A673 (cell line): ENCODE results near the gene CCDC85B. TPM values are rescaled to one million over a fixed set of nuclear protein-coding genes. Genes with fewer than 3 reads are reported as not detected.

ENCODE experiments used
- BruUV-seq: library from RNA; stranded (reverse); fragments of 400-500 nt; replicated peaks from 2 replicates; lab custom pipeline; 2021; lab: Mats Ljungman, UMichigan
- CTCF ChIA-PET: fragments of 300-600 bp; sonication (Branson Sonifier 250); formaldehyde crosslinking; loops from one replicate; lab custom pipeline; 2022; ENCODE audit warnings: antibody characterized with exemption; lab: Charles Lee
- POLR2A ChIA-PET: fragments of 300-600 bp; sonication (Branson Sonifier 250); formaldehyde crosslinking; loops from one replicate; lab custom pipeline; 2022; ENCODE audit warnings: antibody characterized with exemption; ENCODE audit not compliant: low non-redundant PET; lab: Charles Lee
- DNase-seq: peaks from one replicate; pipeline ENCODE4 v3.0.0-alpha.2; 2015; ENCODE audit warnings: low spot score
- H3K27ac ChIP-seq: fragments of 200-600 bp; sonication (generic); 2 replicates; pipeline ENCODE4 v1.5.1; 2016; ENCODE audit warnings: mixed run types, low read depth, mild to moderate bottlenecking, mixed read lengths, antibody characterized with exemption, low read length; ENCODE audit not compliant: poor library complexity, severe bottlenecking
- H3K27me3 ChIP-seq: fragments of 200-600 bp; sonication (generic); replicated peaks from 2 replicates; pipeline ENCODE4 v1.6.1; 2017; ENCODE audit warnings: mixed run types, low read depth, mild to moderate bottlenecking, mixed read lengths, antibody characterized with exemption, low read length; ENCODE audit not compliant: insufficient read depth, poor library complexity
- H3K36me3 ChIP-seq: fragments of 200-600 bp; sonication (generic); 2 replicates; pipeline ENCODE4 v1.6.1; 2016; ENCODE audit warnings: mixed run types, mild to moderate bottlenecking, mixed read lengths, antibody characterized with exemption, low read length; ENCODE audit not compliant: insufficient read depth, poor library complexity, severe bottlenecking
- H3K4me1 ChIP-seq: fragments of 200-600 bp; sonication (generic); 2 replicates; pipeline ENCODE4 v1.6.1; 2017; ENCODE audit warnings: mixed run types, mild to moderate bottlenecking, mixed read lengths, antibody characterized with exemption, low read length; ENCODE audit not compliant: insufficient read depth, poor library complexity, severe bottlenecking
- H3K4me3 ChIP-seq: fragments of 200-600 bp; sonication (generic); 2 replicates; pipeline ENCODE4 v1.5.1; 2016; ENCODE audit warnings: low read depth, mixed run types, mild to moderate bottlenecking, mixed read lengths, low read length; ENCODE audit not compliant: poor library complexity, severe bottlenecking
- H3K9me3 ChIP-seq: fragments of 200-600 bp; sonication (generic); 2 replicates; pipeline ENCODE4 v1.6.1; 2016; ENCODE audit warnings: mixed run types, low read depth, mild to moderate bottlenecking, mixed read lengths, antibody characterized with exemption, low read length; ENCODE audit not compliant: poor library complexity, severe bottlenecking
- CTCF ChIP-seq: fragments of 300-800, 200-600 bp; sonication (generic); conservative IDR thresholded peaks from 2 replicates; pipeline ENCODE4 v1.5.1; 2017; ENCODE audit warnings: low read depth, mild to moderate bottlenecking, antibody characterized with exemption, low read length, moderate library complexity, mixed read lengths
- EZH2 ChIP-seq: fragments of 200-600 bp; sonication (generic); IDR thresholded peaks from 2 replicates; pipeline ENCODE4 v1.6.1; 2017; ENCODE audit warnings: borderline replicate concordance, low read depth, mild to moderate bottlenecking, mixed read lengths, antibody characterized with exemption, low read length; ENCODE audit not compliant: poor library complexity, severe bottlenecking
- intact Hi-C: fragments of 100-400 bp; cut with micrococcal nuclease; formaldehyde crosslinking; loops from one replicate; pipeline ENCODE4 v1.10.0; 2022; ENCODE audit not compliant: unreplicated experiment
- total RNA-seq: library from RNA; stranded (reverse); gene quantifications from 2 replicates; pipeline ENCODE4 v1.2.3, GENCODE V29; 2021

The CCDC85B gene
- total RNA-seq, 1 experiment from 2014 or later, result 32.3 TPM

GRCh38 chr11:65880844-65881421, 9.5 kb upstream of the CCDC85B start:
- H3K27ac ChIP-seq, result no peak overlapping the region
- H3K27me3 ChIP-seq, result no peaks in the 10 kb centered on the region
- intact Hi-C loops, result no loop called here
- DNase-seq, result no peak
- no peaks in the 10 kb centered on the region for H3K4me1 ChIP-seq
- H3K4me3 ChIP-seq, result no peak overlapping the region
- CTCF ChIA-PET, result no interaction called here
- H3K9me3 ChIP-seq, result no peaks in the 10 kb centered on the region
- H3K36me3 ChIP-seq, result peaks cover 36% of the 10 kb centered on the region
- POLR2A ChIA-PET, result no interaction called here
- TF ChIP-seq CTCF (no peak), EZH2 (no peak)
- no TSS peak for BruUV-seq

- TF ChIP-seq EZH2, result no peak
- no peak for TF ChIP-seq CTCF
Measured at GRCh38 chr11:65882120-65883057, 8.1 kb upstream of the CCDC85B start.

GRCh38 chr11:65883058-65883761, 7.3 kb upstream of the CCDC85B start:
- intact Hi-C loops, result no loop called here
- H3K27ac ChIP-seq, result no peak overlapping the region
- no peaks in the 10 kb centered on the region for H3K27me3 ChIP-seq
- TF ChIP-seq EZH2, result no peak
- no peak for TF ChIP-seq CTCF
- H3K36me3 ChIP-seq, result peaks cover 48% of the 10 kb centered on the region
- H3K4me3 ChIP-seq, result no peak overlapping the region
- BruUV-seq, result no TSS peak
- H3K4me1 ChIP-seq, result peaks cover 7% of the 10 kb centered on the region
- no peaks in the 10 kb centered on the region for H3K9me3 ChIP-seq
- ChIA-PET CTCF (no interaction called here), POLR2A (no interaction called here)
- no peak for DNase-seq

More at GRCh38 chr11:65882120-65883057, 8.1 kb upstream of the CCDC85B start:
- BruUV-seq, result no TSS peak
- ChIA-PET POLR2A (no interaction called here), CTCF (interaction anchor here (0.6 kb wide), 1 partner anchor 156 kb away, joined by 7 read pairs; no protein-coding TSS in a partner anchor)
- Histone ChIP-seq H3K27ac (no peak overlapping the region), H3K36me3 (peaks cover 48% of the 10 kb centered on the region), H3K9me3 (no peaks in the 10 kb centered on the region), H3K27me3 (no peaks in the 10 kb centered on the region), H3K4me3 (no peak overlapping the region), H3K4me1 (peaks cover 3% of the 10 kb centered on the region)
- intact Hi-C loops, result no loop called here
- no peak for DNase-seq
